GM12801 (cell line): ENCODE data around the gene SMYD3.

ENCODE experiments used
- TF ChIP-seq, protein P1 (sequence below): IDR thresholded peaks from one replicate; pipeline ENCODE4 v1.5.1; 2011; ENCODE audit warnings: control low read depth; ENCODE audit not compliant: insufficient read length; ENCODE audit errors: extremely low read depth

SMYD3 gene

DNA sequence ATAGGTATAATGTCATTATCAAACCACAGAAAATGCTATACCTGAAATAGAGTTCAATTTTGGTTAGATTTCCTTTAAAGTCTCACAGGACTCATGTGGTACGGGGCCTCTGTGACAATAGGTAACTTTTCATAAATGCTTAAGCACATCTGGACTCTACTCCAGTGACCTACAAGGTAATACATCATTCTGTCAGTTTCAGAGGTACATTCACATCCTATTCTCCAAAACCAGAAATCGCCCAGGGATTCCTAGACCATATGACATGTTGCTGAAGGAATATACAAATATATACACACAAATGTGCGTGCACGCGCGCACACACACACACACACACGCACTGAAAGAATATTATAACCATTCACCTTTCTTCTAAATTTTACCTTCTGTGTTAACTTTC is 311.8 kb downstream of the SMYD3 start:
- TF ChIP-seq, protein P1, sequence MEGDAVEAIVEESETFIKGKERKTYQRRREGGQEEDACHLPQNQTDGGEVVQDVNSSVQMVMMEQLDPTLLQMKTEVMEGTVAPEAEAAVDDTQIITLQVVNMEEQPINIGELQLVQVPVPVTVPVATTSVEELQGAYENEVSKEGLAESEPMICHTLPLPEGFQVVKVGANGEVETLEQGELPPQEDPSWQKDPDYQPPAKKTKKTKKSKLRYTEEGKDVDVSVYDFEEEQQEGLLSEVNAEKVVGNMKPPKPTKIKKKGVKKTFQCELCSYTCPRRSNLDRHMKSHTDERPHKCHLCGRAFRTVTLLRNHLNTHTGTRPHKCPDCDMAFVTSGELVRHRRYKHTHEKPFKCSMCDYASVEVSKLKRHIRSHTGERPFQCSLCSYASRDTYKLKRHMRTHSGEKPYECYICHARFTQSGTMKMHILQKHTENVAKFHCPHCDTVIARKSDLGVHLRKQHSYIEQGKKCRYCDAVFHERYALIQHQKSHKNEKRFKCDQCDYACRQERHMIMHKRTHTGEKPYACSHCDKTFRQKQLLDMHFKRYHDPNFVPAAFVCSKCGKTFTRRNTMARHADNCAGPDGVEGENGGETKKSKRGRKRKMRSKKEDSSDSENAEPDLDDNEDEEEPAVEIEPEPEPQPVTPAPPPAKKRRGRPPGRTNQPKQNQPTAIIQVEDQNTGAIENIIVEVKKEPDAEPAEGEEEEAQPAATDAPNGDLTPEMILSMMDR = no peak

DNA sequence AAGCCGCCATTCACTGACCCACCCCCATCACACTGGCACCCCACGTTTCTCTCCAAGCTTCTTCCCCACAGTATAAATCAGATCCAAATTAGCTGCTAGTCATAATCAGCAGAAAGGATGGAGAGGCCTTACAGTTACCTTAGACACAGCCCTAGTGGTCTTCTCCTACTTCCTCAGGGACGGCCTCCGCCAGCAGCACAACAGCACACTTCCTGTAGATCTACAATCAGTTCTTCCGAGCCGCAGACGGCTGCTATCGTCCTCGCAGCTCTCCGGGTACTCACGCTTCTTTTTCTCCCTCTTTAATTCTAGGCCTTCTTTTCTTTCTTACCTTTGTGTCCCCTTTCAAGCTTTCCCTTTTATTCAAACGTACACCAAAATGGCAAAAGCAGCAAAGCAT is 313.5 kb downstream of the SMYD3 start:
- TF ChIP-seq, protein P1 = no peak

DNA sequence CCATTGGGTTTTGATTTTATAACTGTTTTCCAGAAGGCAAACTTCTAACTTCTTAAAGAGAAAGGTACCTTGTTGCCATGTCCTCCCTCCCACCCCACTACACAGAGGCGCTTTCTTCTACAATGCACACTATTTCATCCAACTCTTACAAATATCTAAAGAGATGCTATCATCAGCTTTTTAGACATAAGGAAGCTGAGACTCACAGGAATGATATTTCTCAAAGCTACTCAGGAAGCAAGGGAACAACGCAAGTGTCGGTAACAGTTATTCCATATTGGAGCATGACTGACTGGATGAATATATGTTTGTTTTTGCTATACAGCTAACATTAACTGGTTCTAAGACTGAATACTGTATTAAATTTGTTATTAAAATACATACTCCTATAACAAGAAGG is 318.0 kb downstream of the SMYD3 start:
- TF ChIP-seq, protein P1 = no peak

DNA sequence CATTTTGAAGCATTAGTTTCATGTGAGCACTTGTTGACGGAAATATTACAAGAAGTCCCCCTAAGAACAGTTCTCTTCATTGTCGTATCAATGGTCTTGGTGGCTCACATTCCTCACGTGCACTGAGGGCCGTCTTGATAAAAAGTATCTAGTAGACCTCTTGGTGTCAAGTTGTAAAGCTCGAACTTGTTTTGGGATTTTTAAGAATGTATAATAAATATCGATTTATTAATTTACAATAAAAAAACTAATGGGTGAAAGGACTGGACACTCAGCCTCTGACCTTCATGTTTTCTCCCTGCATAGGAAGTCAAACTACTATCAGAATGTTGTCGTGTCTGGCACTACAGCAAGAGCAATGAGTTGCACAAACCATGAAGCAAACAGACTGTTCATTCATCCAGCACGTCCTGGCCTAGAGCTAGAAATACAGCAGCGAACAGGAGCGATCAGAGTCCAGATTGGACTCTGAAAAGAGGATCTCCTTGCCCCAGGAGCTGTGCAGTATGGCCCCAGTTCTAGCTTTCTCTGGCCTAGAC is 319.2 kb downstream of the SMYD3 start:
- TF ChIP-seq, protein P1 = no peak

DNA sequence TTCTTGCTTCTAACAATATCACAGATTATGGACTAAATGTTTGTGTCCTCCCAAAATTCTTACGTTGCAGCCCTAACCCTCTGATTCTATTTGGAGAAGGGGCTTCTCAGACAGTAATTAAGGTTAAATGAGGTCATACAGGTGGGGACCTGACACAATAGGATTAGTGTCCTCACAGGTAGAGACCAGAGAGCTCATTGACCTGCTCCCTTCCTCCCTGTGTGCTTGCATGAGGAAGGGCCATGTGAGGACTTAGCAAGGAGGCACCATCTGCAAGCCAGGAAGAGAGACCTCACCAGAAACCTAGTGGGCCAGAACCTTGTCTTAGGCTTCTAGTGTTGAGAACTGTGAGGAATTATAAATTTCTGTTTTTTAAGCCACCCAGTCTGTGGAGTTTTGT is 322.6 kb downstream of the SMYD3 start:
- TF ChIP-seq, protein P1 = no peak

DNA sequence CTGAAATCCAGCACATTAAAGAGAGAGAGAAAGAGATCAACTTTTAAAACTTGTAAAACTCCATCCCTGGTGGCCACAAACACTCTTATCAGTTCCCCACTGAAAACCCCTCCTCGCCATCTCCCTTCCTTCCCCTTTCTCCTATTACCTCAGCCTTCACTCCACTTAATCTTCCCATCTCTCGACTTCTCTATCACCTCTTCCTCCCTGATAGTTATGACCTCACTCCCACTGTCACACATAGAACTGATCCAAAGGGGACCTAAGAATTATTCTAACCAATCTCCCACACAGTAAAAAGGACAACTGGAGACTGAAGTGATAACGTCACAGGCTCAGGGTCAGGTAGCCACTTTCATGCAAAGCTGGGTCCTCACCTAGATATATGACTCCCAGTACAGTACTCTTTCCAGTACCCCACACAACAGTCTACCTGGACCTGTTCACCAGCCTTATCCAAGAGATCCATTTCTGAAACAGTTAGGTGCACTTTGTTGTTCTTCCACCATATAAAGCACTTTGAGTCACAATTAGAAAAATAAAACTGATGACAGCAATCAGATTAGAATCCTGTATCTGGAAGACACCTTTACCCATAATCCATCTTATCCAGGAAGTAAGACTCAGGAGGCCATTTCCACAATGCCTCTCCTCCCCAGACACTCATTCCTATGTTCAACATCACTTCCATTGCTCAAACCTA is 324.8 kb downstream of the SMYD3 start:
- TF ChIP-seq, protein P1 = no peak

DNA sequence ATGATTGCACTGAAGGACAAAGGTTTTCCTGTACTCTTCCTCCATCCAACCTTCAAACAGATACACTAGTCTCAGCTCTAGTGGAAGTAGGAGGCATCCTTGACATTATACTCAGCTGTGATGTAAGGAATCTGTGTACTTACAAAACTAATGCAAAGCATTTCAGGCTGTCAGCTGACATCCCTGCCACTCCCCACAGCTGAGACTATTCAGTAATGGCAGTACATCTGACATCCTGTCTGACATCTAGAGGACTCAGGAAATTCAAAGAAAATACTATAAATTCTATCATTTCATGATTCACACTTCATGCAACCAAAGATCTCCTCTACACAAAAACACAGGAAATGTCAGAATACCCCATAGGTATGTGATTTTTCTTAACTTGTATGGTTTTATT is 325.8 kb downstream of the SMYD3 start:
- TF ChIP-seq, protein P1 = no peak
